Right lobe of liver (tissue), 6 donors: ENCODE results near the gene ELMOD1. TPM values are rescaled to one million over a fixed set of nuclear protein-coding genes. Genes with fewer than 3 reads are reported as not detected.
"Not testable (repeated sequence)": the region's sequence is repeated elsewhere in the genome, so short reads cannot be mapped to it uniquely, and the experiment has no call there.

Experiments used
- ATAC-seq, 4 donors: fragments of 200-7000 bp; cut with Tn5 transposase; one replicate each; pipeline ENCODE4 v1.9.1; 2020; ENCODE audit warnings: mild to moderate bottlenecking in 4 of 4, moderate library complexity in 4 of 4
- DNase-seq, 3 donors: peaks; one replicate each; pipeline ENCODE4 v3.0.0-alpha.2; 2020
- H3K27ac ChIP-seq, 3 donors: fragments of 200-600 bp; one replicate each; pipeline ENCODE4 v1.8.0; 2022
- H3K27me3 ChIP-seq, 2 donors: fragments of 200-600 bp; one replicate each; pipeline ENCODE4 v1.8.0; 2022
- H3K36me3 ChIP-seq, 4 donors: fragments of 200-600 bp; sonication (generic) in 1 of 4; one replicate each; pipeline versions ENCODE4 v1.5.1 to v1.8.0; 2017 to 2022; ENCODE audit warnings: control low read depth in 1 of 4
- H3K4me1 ChIP-seq, 4 donors: fragments of 200-600 bp; sonication (generic) in 1 of 4; one replicate each; pipeline versions ENCODE4 v1.5.1 to v1.8.0; 2017 to 2022; ENCODE audit warnings: control low read depth in 1 of 4
- H3K4me3 ChIP-seq, 3 donors: fragments of 200-600 bp; one replicate each; pipeline ENCODE4 v1.8.0; 2022
- H3K9me3 ChIP-seq, 4 donors: fragments of 200-600 bp; sonication (generic) in 1 of 4; one replicate each; pipeline versions ENCODE4 v1.5.1 to v1.8.0; 2017 to 2022; ENCODE audit warnings: control low read depth in 1 of 4
- POLR2A ChIP-seq: fragments of 450-650 bp; IDR thresholded peaks from one replicate; pipeline ENCODE4 v1.6.1; 2017; ENCODE audit warnings: antibody characterized with exemption, mild to moderate bottlenecking
- WGBS: methylation state at CpG from one replicate; pipeline ENCODE4 v1.1.6; 2018; ENCODE audit warnings: low coverage, low lambda C conversion rate; ENCODE audit not compliant: insufficient coverage; ENCODE audit errors: missing lambda C conversion rate; 5-methylcytosine and 5-hydroxymethylcytosine counted together
- intact Hi-C, 2 donors: fragments of 100-400 bp; cut with DNase I; formaldehyde crosslinking; loops; one replicate each; pipeline versions ENCODE4 v1.11.2 to v1.14.1; 2022
- total RNA-seq, 6 experiments: library from RNA; depleted of rRNA in 2 of 6; stranded (reverse); fragments of >200 nt in 2 of 6; fragmentation: NEBNext Ultra II Directional in 3 of 6; extraction: Animal tissue kit (Norgen Biotek cat#: 25700) in 3 of 6; gene quantifications; one replicate each; pipeline versions ENCODE4 v1.1.0 to v1.2.4, GENCODE V29; 2016 to 2023
- TF ChIP-seq, protein P1 (sequence below), 4 donors: fragments of 200-600 bp in 3 of 4; fragments of 450-650 bp in 1 of 4; IDR thresholded peaks; one replicate each; pipeline versions ENCODE4 v1.5.1 to v1.8.0; 2016 to 2022; ENCODE audit warnings: antibody characterized with exemption in 4 of 4, mild to moderate bottlenecking in 2 of 4
- donor health status: DM: no; HTN: yes; CAD: no.
- donor health status: DM: no; HTN: no; CAD: no.
- donor health status: DM: no; HTN: no; CAD: no.
- donor health status: DM: no; HTN: yes; CAD: no.
- donor health status: DM: no; HTN: yes; CAD: no.

The ELMOD1 gene
- total RNA-seq, 6 experiments from 2014 or later = 0.25 to 1.7 (median 0.42) TPM; not detected in 1

DNA sequence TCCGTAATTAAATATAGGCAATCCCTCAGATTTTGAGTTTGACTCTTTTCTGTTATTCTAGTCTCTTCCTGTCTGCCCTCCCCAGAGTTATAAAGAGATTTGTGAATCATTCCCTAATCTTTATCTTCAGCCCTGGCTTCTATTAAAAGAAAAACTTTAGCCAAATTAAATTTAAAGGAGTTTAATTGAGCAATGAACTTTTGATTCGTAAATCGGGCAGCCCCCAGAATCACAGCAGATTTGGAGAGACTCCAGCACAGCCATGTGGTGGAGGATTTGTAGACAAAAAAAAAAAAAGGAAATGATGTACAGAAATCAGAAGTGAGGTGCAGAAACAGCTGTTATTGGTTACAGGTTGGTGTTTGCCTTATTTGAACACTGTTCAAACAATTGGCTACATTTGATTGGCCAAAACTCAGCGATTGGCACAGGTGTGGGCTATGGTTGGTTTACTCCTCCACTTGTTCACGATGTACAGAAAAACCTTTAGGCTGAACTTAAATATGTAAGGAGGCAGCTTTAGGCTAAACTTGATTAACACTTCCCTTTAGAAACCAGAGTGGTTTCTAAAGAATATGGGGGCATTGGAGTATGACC is 23.1 kb upstream of the ELMOD1 start:
- no peak overlapping the region for H3K4me3 ChIP-seq
- H3K4me1 ChIP-seq = peaks cover 0 to 14% (median 5%) of the 10 kb centered on the region in 4 donors
- intact Hi-C loops = no loop called here
- TF ChIP-seq, protein P1, sequence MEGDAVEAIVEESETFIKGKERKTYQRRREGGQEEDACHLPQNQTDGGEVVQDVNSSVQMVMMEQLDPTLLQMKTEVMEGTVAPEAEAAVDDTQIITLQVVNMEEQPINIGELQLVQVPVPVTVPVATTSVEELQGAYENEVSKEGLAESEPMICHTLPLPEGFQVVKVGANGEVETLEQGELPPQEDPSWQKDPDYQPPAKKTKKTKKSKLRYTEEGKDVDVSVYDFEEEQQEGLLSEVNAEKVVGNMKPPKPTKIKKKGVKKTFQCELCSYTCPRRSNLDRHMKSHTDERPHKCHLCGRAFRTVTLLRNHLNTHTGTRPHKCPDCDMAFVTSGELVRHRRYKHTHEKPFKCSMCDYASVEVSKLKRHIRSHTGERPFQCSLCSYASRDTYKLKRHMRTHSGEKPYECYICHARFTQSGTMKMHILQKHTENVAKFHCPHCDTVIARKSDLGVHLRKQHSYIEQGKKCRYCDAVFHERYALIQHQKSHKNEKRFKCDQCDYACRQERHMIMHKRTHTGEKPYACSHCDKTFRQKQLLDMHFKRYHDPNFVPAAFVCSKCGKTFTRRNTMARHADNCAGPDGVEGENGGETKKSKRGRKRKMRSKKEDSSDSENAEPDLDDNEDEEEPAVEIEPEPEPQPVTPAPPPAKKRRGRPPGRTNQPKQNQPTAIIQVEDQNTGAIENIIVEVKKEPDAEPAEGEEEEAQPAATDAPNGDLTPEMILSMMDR (IDR thresholded peaks at IDR 0.05) = no peak
- no peak for TF ChIP-seq POLR2A
- DNase-seq (no peak), ATAC-seq (no peak)
- H3K9me3 ChIP-seq = no peaks in the 10 kb centered on the region
- WGBS = 55% methylated on average over 5 of the region's 5 CpGs
- H3K27ac ChIP-seq = no peak overlapping the region
- H3K36me3 ChIP-seq = no peaks in the 10 kb centered on the region
- H3K27me3 ChIP-seq = no peaks in the 10 kb centered on the region

DNA sequence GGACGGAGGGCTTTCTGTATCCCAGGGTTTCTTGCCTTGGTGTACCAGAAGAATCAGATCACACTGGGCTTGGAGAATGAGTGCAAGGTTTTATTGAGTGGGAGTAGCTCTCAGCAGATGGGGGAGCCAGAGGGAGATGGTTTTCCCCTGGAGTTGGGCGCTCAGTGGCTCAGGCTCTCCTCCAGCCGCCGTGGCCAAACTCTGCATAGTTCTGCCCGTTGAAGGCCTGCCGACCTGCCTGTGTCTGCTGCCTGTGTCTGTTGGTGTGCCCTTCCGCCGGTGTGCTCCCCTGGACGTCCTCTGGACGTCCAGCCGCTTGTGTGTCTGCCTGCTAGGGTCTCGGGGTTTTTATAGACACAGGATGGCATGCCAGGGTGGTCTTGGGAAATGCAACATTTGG is 20.9 kb upstream of the ELMOD1 start:
- Histone ChIP-seq H3K4me1 (peaks cover 0 to under 1% (median 0%) of the 10 kb centered on the region in 4 donors), H3K36me3 (no peaks in the 10 kb centered on the region), H3K27me3 (no peaks in the 10 kb centered on the region), H3K27ac (no peak overlapping the region), H3K4me3 (no peak overlapping the region), H3K9me3 (no peaks in the 10 kb centered on the region)
- TF ChIP-seq POLR2A = no peak
- no peak for DNase-seq
- intact Hi-C loops = loop anchor here in 1 of 2 donors (10.0 kb wide), 1 partner anchor 125 kb away; no protein-coding TSS in a partner anchor
- WGBS = 78% methylated on average over 1 of the region's 12 CpGs
- ATAC-seq = no peak

DNA sequence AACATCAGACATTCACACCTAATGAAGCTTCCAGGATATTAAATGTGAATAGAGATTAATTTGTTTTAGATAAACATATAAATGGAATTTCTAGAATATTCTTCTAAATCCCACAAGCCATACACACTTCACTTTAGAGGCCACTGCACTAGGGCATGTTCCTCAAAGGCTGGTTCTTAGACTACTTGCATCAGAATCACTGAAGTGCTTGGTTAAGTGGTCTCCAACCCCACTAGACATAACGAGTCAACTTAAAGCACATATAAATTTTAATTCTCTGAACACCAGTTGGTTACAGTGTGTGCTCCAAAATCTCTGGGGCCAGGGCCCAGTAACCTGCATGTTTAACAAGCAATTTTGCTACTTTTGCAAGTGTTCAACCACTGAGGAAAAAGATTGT is 17.5 kb upstream of the ELMOD1 start:
- TF ChIP-seq POLR2A = no peak
- TF ChIP-seq, protein P1 (IDR thresholded peaks at IDR 0.05) = no peak
- Histone ChIP-seq H3K36me3 (no peaks in the 10 kb centered on the region), H3K27me3 (no peaks in the 10 kb centered on the region), H3K9me3 (no peaks in the 10 kb centered on the region), H3K4me3 (no peak overlapping the region), H3K4me1 (no peaks in the 10 kb centered on the region), H3K27ac (no peak overlapping the region)
- intact Hi-C loops = loop anchor here in 1 of 2 donors (10.0 kb wide), 1 partner anchor 121 kb away; no protein-coding TSS in a partner anchor
- DNase-seq (no peak), ATAC-seq (no peak)
- WGBS = 38% methylated on average over 1 of the region's 1 CpG

DNA sequence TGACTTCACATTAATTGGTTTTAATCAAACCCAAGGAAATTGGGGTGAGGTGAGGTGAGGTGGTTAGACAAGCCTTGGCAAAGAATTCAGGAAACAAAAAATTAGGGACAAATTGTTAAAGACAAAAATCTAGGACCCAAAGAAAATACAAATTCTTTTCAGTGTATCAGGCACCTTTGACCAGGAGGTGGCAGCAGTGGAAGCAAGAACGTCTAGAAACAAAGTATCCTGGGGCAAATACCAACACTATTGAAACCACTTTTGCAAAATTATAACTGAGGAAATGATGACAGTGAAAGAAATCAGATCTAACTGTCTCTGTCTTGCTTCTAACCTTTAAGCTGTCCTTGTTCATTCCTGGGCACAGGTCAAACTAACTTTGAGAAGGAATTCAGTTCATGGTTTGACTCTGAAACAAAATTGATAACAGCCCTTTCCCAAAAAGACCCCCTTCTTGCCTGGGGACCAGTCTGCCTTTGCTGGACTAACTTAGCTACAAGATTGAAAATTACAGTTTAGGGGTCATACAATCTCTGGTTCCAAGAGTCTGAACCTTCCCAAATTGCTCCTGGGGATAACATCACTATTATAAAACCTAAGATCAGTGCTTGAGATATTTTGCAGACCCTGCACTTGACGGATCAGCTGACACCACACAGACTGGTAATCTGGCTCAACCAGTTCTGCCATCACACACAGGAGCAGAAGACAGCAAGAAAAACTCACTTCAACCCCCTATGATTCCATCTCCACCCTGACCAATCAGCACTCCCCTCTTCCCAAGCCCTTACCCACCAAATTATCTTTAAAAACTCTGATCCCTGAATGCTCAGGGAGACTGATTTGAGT is 14.2 kb upstream of the ELMOD1 start:
- intact Hi-C loops = loop anchor here in 1 of 2 donors (10.0 kb wide), 1 partner anchor 118 kb away; no protein-coding TSS in a partner anchor
- not testable (repeated sequence) for H3K4me1 ChIP-seq, H3K27me3 ChIP-seq, H3K4me3 ChIP-seq, H3K36me3 ChIP-seq, H3K9me3 ChIP-seq, H3K27ac ChIP-seq
- TF ChIP-seq, protein P1 (IDR thresholded peaks at IDR 0.05) = peak; percentile 64 to 81 (median 72)
- DNase-seq = peak in 2 of 3 donors; percentile 44 to 56
- 8% methylated on average over 2 of the region's 2 CpGs for WGBS
- ATAC-seq = peak; percentile 75 to 81 (median 76)

DNA sequence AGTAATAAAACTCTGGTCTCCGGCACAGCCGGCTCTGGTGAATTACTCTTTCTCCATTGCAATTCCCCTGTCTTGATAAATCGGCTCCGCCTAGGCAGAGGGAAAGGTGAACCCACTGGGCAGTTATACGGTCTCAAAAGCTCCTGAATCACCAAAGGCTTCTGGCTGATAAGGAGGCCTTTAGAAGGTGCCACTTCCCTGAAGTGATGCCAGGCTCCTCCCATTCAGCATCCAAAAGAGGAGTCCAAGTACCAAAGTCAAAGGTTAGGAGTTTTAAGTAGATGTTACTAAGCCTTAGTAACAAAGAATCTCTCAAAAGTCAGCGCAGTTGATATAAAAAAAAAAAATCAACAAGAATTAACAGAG is 13.6 kb upstream of the ELMOD1 start:
- H3K4me3 ChIP-seq = no peak overlapping the region
- 45% methylated on average over 6 of the region's 6 CpGs for WGBS
- no peaks in the 10 kb centered on the region for H3K4me1 ChIP-seq
- H3K36me3 ChIP-seq = no peaks in the 10 kb centered on the region
- intact Hi-C loops = loop anchor here in 1 of 2 donors (10.0 kb wide), 1 partner anchor 117 kb away; no protein-coding TSS in a partner anchor
- TF ChIP-seq, protein P1 (IDR thresholded peaks at IDR 0.05) = no peak
- no peak for TF ChIP-seq POLR2A
- no peaks in the 10 kb centered on the region for H3K27me3 ChIP-seq
- no peaks in the 10 kb centered on the region for H3K9me3 ChIP-seq
- no peak for ATAC-seq
- DNase-seq = no peak
- no peak overlapping the region for H3K27ac ChIP-seq

DNA sequence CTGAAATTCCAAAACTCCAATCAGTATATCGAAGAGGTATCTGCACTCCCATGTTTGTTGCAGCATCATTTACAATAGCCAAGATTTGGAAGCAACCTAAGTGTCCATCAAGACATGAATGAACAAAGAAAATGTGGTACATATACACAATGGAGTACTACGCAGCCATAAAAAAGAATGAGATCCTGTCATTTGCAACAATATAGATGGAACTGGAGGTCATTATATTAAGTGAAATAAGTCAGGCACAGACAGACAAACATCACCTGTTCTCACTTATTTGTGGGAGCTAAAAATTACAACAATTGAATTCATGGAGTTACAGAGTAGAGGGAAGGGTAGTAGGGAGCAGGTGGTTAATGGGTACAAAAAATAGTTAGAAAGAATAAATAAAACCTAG is 11.8 kb upstream of the ELMOD1 start:
- H3K9me3 ChIP-seq, H3K36me3 ChIP-seq, DNase-seq, H3K4me3 ChIP-seq, H3K27ac ChIP-seq, H3K27me3 ChIP-seq, ATAC-seq, H3K4me1 ChIP-seq: not testable (repeated sequence)
- intact Hi-C loops = loop anchor here in 1 of 2 donors (10.0 kb wide), 1 partner anchor 116 kb away; no protein-coding TSS in a partner anchor
- 94% methylated on average over 2 of the region's 2 CpGs for WGBS
